H1 (cell line): ENCODE measurements around the gene PTRH1. TPM values are rescaled to one million over a fixed set of nuclear protein-coding genes. Genes with fewer than 3 reads are reported as not detected.
A peak's percentile ranks its signal among the peaks of the same experiment; 100 is the strongest.

Experiments used
- CTCF ChIA-PET: fragments of 300-600 bp; sonication (Branson Sonifier 250); formaldehyde crosslinking; loops from one replicate; lab custom pipeline; 2021; ENCODE audit not compliant: partially characterized antibody; lab: Charles Lee
- POLR2A ChIA-PET: fragments of 300-600 bp; sonication (Branson Sonifier 250); formaldehyde crosslinking; loops from one replicate; lab custom pipeline; 2021; ENCODE audit warnings: inconsistent platforms; ENCODE audit not compliant: partially characterized antibody; lab: Charles Lee
- DNase-seq, 2 experiments: peaks; one replicate each; pipeline versions ENCODE4 v3.0.0 to v3.0.0-alpha.2; 2010 to 2022; ENCODE audit warnings: low spot score in 2 of 2, low read depth in 1 of 2, mixed read lengths in 1 of 2
- FAIRE-seq: peaks from 2 replicates; lab custom pipeline; 2011; peaks lifted over from hg19 to GRCh38; lab: Jason Lieb, UNC
- H2AFZ ChIP-seq: 2 replicates; pipeline ENCODE4 v1.8.1; 2012; ENCODE audit warnings: low read length, inconsistent platforms
- H2AK5ac ChIP-seq: 2 replicates; pipeline ENCODE4 v1.6.1; 2013; ENCODE audit warnings: low read depth, low read length
- H2BK120ac ChIP-seq: replicated peaks from 2 replicates; pipeline ENCODE3; 2013; ENCODE audit warnings: low read depth, low read length, inconsistent platforms
- H2BK12ac ChIP-seq: 2 replicates; pipeline ENCODE4 v1.6.1; 2013; ENCODE audit warnings: low read depth, low read length
- H2BK15ac ChIP-seq: 2 replicates; pipeline ENCODE4 v1.6.1; 2013; ENCODE audit warnings: low read length
- H2BK20ac ChIP-seq: 2 replicates; pipeline ENCODE4 v1.6.1; 2013; ENCODE audit warnings: low read length
- H2BK5ac ChIP-seq: 2 replicates; pipeline ENCODE4 v1.6.1; 2013; ENCODE audit warnings: low read depth, low read length
- H3K14ac ChIP-seq: 2 replicates; pipeline ENCODE4 v1.6.1; 2013; ENCODE audit warnings: inconsistent platforms; ENCODE audit not compliant: insufficient read length
- H3K18ac ChIP-seq: 2 replicates; pipeline ENCODE4 v1.6.1; 2013; ENCODE audit warnings: low read length; ENCODE audit errors: extremely low read depth
- H3K23ac ChIP-seq: 2 replicates; pipeline ENCODE4 v1.6.1; 2013; ENCODE audit warnings: inconsistent platforms; ENCODE audit not compliant: insufficient read length
- H3K23me2 ChIP-seq: 2 replicates; pipeline ENCODE4 v1.6.1; 2013; ENCODE audit warnings: low read depth, low read length
- H3K27ac ChIP-seq: 2 replicates; pipeline ENCODE4 v1.6.1; 2011; ENCODE audit warnings: low read depth, low read length, inconsistent platforms
- H3K27me3 ChIP-seq, 4 experiments: replicated peaks in 1 of 4; 1 replicate in 1 of 4; 2 replicates in 3 of 4; pipeline versions ENCODE4 v1.6.1 to v1.8.1; 2011 to 2013; ENCODE audit warnings: low read length in 3 of 4, mild to moderate bottlenecking in 3 of 4, inconsistent platforms in 2 of 4, mixed read lengths in 2 of 4, moderate library complexity in 1 of 4; ENCODE audit not compliant: control insufficient read depth in 3 of 4, insufficient read depth in 3 of 4; ENCODE audit errors: extremely low read depth in 1 of 4
- H3K36me3 ChIP-seq, 4 experiments: 2 replicates each; pipeline versions ENCODE4 v1.6.1 to v1.8.1; 2011 to 2013; ENCODE audit warnings: mild to moderate bottlenecking in 4 of 4, low read length in 3 of 4, moderate library complexity in 2 of 4, control low read depth in 1 of 4, inconsistent platforms in 1 of 4; ENCODE audit not compliant: insufficient read depth in 4 of 4, control insufficient read depth in 2 of 4
- H3K4ac ChIP-seq: replicated peaks from 2 replicates; pipeline ENCODE3; 2013; ENCODE audit warnings: low read length, low read depth, mixed read lengths, inconsistent platforms; ENCODE audit not compliant: insufficient read length
- H3K4me1 ChIP-seq, 4 experiments: replicated peaks in 1 of 4; 1 replicate in 1 of 4; 2 replicates in 3 of 4; pipeline versions ENCODE4 v1.6.1 to v1.8.1; 2011 to 2013; ENCODE audit warnings: low read length in 3 of 4, inconsistent platforms in 2 of 4, mixed read lengths in 1 of 4; ENCODE audit not compliant: insufficient read depth in 4 of 4, control insufficient read depth in 3 of 4
- H3K4me2 ChIP-seq, 2 experiments: 2 replicates each; pipeline versions ENCODE4 v1.6.1 to v1.8.1; 2011 to 2013; ENCODE audit warnings: low read depth in 2 of 2, low read length in 2 of 2, control low read depth in 1 of 2, inconsistent platforms in 1 of 2, mild to moderate bottlenecking in 1 of 2; ENCODE audit not compliant: insufficient read depth in 1 of 2
- H3K4me3 ChIP-seq, 4 experiments: fragments of 200-600, 300-600 bp in 1 of 4; sonication (generic), shearing (Covaris generic), sonication (Bioruptor Twin) in 1 of 4; 2 replicates each; pipeline versions ENCODE4 v1.5.1 to v1.8.1; 2011 to 2016; ENCODE audit warnings: low read length in 4 of 4, low read depth in 3 of 4, control low read depth in 2 of 4, inconsistent platforms in 2 of 4, mild to moderate bottlenecking in 2 of 4, mixed read lengths in 1 of 4, moderate library complexity in 1 of 4; ENCODE audit not compliant: insufficient read depth in 2 of 4; ENCODE audit errors: extremely low read depth in 1 of 4
- H3K56ac ChIP-seq: replicated peaks from 2 replicates; pipeline ENCODE3; 2013; ENCODE audit warnings: low read depth, mild to moderate bottlenecking, mixed read lengths, low read length, inconsistent platforms; ENCODE audit not compliant: insufficient read length
- H3K79me1 ChIP-seq: 2 replicates; pipeline ENCODE4 v1.6.1; 2013; ENCODE audit warnings: low read depth, low read length, control low read depth
- H3K79me2 ChIP-seq, 2 experiments: 2 replicates each; pipeline versions ENCODE4 v1.6.1 to v1.8.1; 2012 to 2013; ENCODE audit warnings: low read length in 2 of 2, mild to moderate bottlenecking in 2 of 2, inconsistent platforms in 1 of 2; ENCODE audit not compliant: insufficient read depth in 2 of 2, control insufficient read depth in 1 of 2
- H3K9ac ChIP-seq, 4 experiments: replicated peaks in 1 of 4; 1 replicate in 1 of 4; 2 replicates in 3 of 4; pipeline versions ENCODE4 v1.6.1 to v1.8.1; 2011 to 2013; ENCODE audit warnings: low read depth in 3 of 4, low read length in 3 of 4, control low read depth in 2 of 4, mild to moderate bottlenecking in 2 of 4, moderate library complexity in 2 of 4, inconsistent platforms in 1 of 4; ENCODE audit errors: extremely low read depth in 1 of 4
- H3K9me3 ChIP-seq, 2 experiments: 2 replicates each; pipeline versions ENCODE4 v1.6.1 to v1.8.1; 2012 to 2013; ENCODE audit warnings: mild to moderate bottlenecking in 2 of 2, moderate library complexity in 2 of 2, control low read depth in 1 of 2, inconsistent platforms in 1 of 2, low read depth in 1 of 2, low read length in 1 of 2, mixed read lengths in 1 of 2; ENCODE audit not compliant: insufficient read depth in 2 of 2
- H4K20me1 ChIP-seq, 2 experiments: replicated peaks in 1 of 2; 2 replicates each; pipeline versions ENCODE3 to v1.8.1; 2011 to 2013; ENCODE audit warnings: inconsistent platforms in 2 of 2, low read length in 2 of 2, mild to moderate bottlenecking in 1 of 2; ENCODE audit not compliant: insufficient read depth in 2 of 2, control insufficient read depth in 1 of 2
- H4K5ac ChIP-seq: 2 replicates; pipeline ENCODE4 v1.6.1; 2013; ENCODE audit warnings: low read length, low read depth, mixed read lengths, inconsistent platforms; ENCODE audit not compliant: insufficient read length
- H4K8ac ChIP-seq: 2 replicates; pipeline ENCODE4 v1.8.0; 2013; ENCODE audit warnings: mild to moderate bottlenecking, moderate library complexity, low read length, inconsistent platforms; ENCODE audit not compliant: insufficient read depth; ENCODE audit errors: extremely low read depth
- H4K91ac ChIP-seq: replicated peaks from 2 replicates; pipeline ENCODE3; 2013; ENCODE audit warnings: low read length, mixed read lengths, inconsistent platforms; ENCODE audit not compliant: insufficient read length
- BCL11A ChIP-seq, 2 experiments: IDR thresholded peaks; one replicate each; pipeline ENCODE4 v1.6.1; 2011; ENCODE audit warnings: low read depth in 2 of 2, low read length in 2 of 2, mild to moderate bottlenecking in 2 of 2
- CBX5 ChIP-seq: fragments of 300-800, 300-1000 bp; sonication (generic); IDR thresholded peaks from 2 replicates; pipeline ENCODE4 v1.7.1; 2016; ENCODE audit warnings: antibody characterized with exemption, low read length, low read depth
- CREB1 ChIP-seq: IDR thresholded peaks from 2 replicates; pipeline ENCODE4 v1.6.1; 2012; ENCODE audit warnings: inconsistent platforms
- HDAC2 ChIP-seq, 2 experiments: fragments of 300-600 bp in 1 of 2; sonication (generic) in 1 of 2; IDR thresholded peaks; 2 replicates each; pipeline ENCODE4 v1.6.1; 2011 to 2012; ENCODE audit warnings: low read depth in 2 of 2, low read length in 2 of 2, mild to moderate bottlenecking in 2 of 2, moderate library complexity in 2 of 2, borderline replicate concordance in 1 of 2, inconsistent platforms in 1 of 2
- HDAC6 ChIP-seq: IDR thresholded peaks from one replicate; pipeline ENCODE4 v1.7.1; 2012; ENCODE audit warnings: low read depth, mild to moderate bottlenecking, inconsistent platforms, low read length, moderate library complexity
- MAX ChIP-seq: IDR thresholded peaks from 2 replicates; pipeline ENCODE4 v1.6.1; 2012; ENCODE audit warnings: inconsistent platforms
- RAD21 ChIP-seq, 2 experiments: IDR thresholded peaks in 1 of 2; conservative IDR thresholded peaks in 1 of 2; 2 replicates each; pipeline ENCODE4 v1.6.1; 2011; ENCODE audit warnings: low read depth in 2 of 2, low read length in 2 of 2, improper control_type of control experiment in 1 of 2, inconsistent platforms in 1 of 2, mild to moderate bottlenecking in 1 of 2, moderate library complexity in 1 of 2
- RBBP5 ChIP-seq: IDR thresholded peaks from 2 replicates; pipeline ENCODE4 v1.7.1; 2012; ENCODE audit warnings: low read depth, mild to moderate bottlenecking, inconsistent platforms, low read length, moderate library complexity, borderline replicate concordance
- SIRT6 ChIP-seq: IDR thresholded peaks from one replicate; pipeline ENCODE4 v1.7.1; 2012; ENCODE audit warnings: low read length, inconsistent platforms
- SRF ChIP-seq: IDR thresholded peaks from 2 replicates; pipeline ENCODE4 v1.6.1; 2011; ENCODE audit warnings: mild to moderate bottlenecking, low read depth, low read length, moderate library complexity
- TAF7 ChIP-seq: optimal IDR thresholded peaks from 2 replicates; pipeline ENCODE3; 2011; ENCODE audit warnings: low read depth, mild to moderate bottlenecking, inconsistent platforms, low read length, moderate library complexity, borderline replicate concordance
- TBP ChIP-seq: IDR thresholded peaks from 2 replicates; pipeline ENCODE4 v1.6.1; 2011; ENCODE audit warnings: low read depth, low read length, improper control_type of control experiment
- WGBS, 2 experiments: shearing (Covaris generic) in 1 of 2; methylation state at CpG; one replicate each; pipeline versions ENCODE4 v1.1.6 to v1.1.7; 2013 to 2015; ENCODE audit warnings: low lambda C conversion rate in 2 of 2, mixed read lengths in 2 of 2, inconsistent platforms in 1 of 2, low coverage in 1 of 2, missing lambda C conversion rate in 1 of 2; ENCODE audit not compliant: insufficient replicate concordance in 2 of 2, insufficient coverage in 1 of 2, insufficient read length in 1 of 2; ENCODE audit errors: extremely low coverage in 1 of 2, missing lambda C conversion rate in 1 of 2; 5-methylcytosine and 5-hydroxymethylcytosine counted together
- polyA plus RNA-seq, 7 experiments: library from polyadenylated mRNA; depleted of rRNA in 3 of 7; stranded (reverse) in 5 of 7; unstranded in 2 of 7; fragments of >200 nt in 5 of 7; fragments of 200-250 nt in 2 of 7; gene quantifications; 1 replicate in 5 of 7; 2 replicates in 1 of 7; 4 replicates in 1 of 7; pipeline versions ENCODE4 v1.2.1 to v1.2.3, GENCODE V29; 2011 to 2013; ENCODE audit warnings: missing spikeins in 2 of 7, mixed read lengths in 2 of 7
- total RNA-seq: library from RNA; stranded (reverse); fragmentation: NEBNext Ultra II Directional; extraction: Animal tissue kit (Norgen Biotek cat#: 25700); gene quantifications from 2 replicates; pipeline ENCODE4 v1.2.1, GENCODE V29; 2021

The PTRH1 gene
- total and polyA plus RNA-seq, 2 of the 8 experiments (the other 6 are each of a cell fraction or from before 2014, with no cell fraction given): 11.1 to 19.8 TPM

- peak overlapping the region; percentile 76 for H3K18ac ChIP-seq
- H3K9ac ChIP-seq: peak overlapping the region in 1 of 4 experiments; percentile 9; a peak in 1 of 7 replicates
- peak overlapping the region; percentile 46; the same call in 1 of the 2 replicates for H2BK5ac ChIP-seq
- no peak overlapping the region for H2AK5ac ChIP-seq
- H3K27ac ChIP-seq: no peak overlapping the region
- FAIRE-seq (peak; percentile 28), DNase-seq (no peak)
- H3K9me3 ChIP-seq: no peaks in the 10 kb centered on the region
- H3K4ac ChIP-seq: no peak overlapping the region
- H4K8ac ChIP-seq: peak overlapping the region; percentile 83; the same call in 1 of the 2 replicates
- peak overlapping the region; percentile 93 for H4K91ac ChIP-seq
- H3K4me1 ChIP-seq: peaks cover 3 to 11% (median 6%) of the 10 kb centered on the region in 4 experiments; a peak in 6 of 7 replicates
- 0 out of 2 replicates have a peak, but pooled peaks cover 2% of the 10 kb centered on the region for H3K23me2 ChIP-seq
- ChIA-PET CTCF (interaction anchor here (0.6 to 4.1 kb wide), 73 partner anchors 8 to 234 kb away, joined by 3 to 34 read pairs (median 4); partner anchors contain the start of genes CDK9, CFAP157, PTRH1 and ST6GALNAC4), POLR2A (interaction anchor here (0.6 to 2.7 kb wide), 17 partner anchors 9 to 460 kb away, joined by 3 to 11 read pairs (median 3); partner anchors contain the start of genes CFAP157, LRSAM1 and RPL12)
- H2BK120ac ChIP-seq: no peak overlapping the region
- H3K27me3 ChIP-seq: no peaks in the 10 kb centered on the region
- 64% methylated on average over 21 of the region's 22 CpGs; no CpG with 5 or more reads in 1 of the 2 experiments for WGBS, 2 experiments
- peak overlapping the region; percentile 14 for H3K56ac ChIP-seq
- H4K20me1 ChIP-seq: peaks cover 0 to 2% of the 10 kb centered on the region in 2 experiments
- H2BK20ac ChIP-seq: 0 out of 2 replicates have a peak overlapping the region, but pooled peaks have one; percentile 29
- H3K23ac ChIP-seq: no peak overlapping the region
- H3K4me2 ChIP-seq: peak overlapping the region; percentile 26 to 77
- H3K14ac ChIP-seq: no peak overlapping the region
- peak overlapping the region; percentile 98 for H2AFZ ChIP-seq
- peak overlapping the region; percentile 13 to 78 (median 67) for H3K4me3 ChIP-seq
- H3K36me3 ChIP-seq: no peaks in the 10 kb centered on the region
- peak overlapping the region; percentile 39; the same call in 1 of the 2 replicates for H2BK12ac ChIP-seq
- peak overlapping the region; percentile 41 for H4K5ac ChIP-seq
- no peaks in the 10 kb centered on the region for H3K79me2 ChIP-seq
- peak overlapping the region; percentile 37 for H2BK15ac ChIP-seq
- no peaks in the 10 kb centered on the region for H3K79me1 ChIP-seq
- TF ChIP-seq CREB1: 0 out of 2 replicates have a peak, but pooled peaks have one; percentile 15
- no peak for TF ChIP-seq HDAC2 (IDR thresholded peaks at IDR 0.05; ENCODE audit: borderline replicate concordance in 1 of 2, low read depth in 2 of 2, low read length in 2 of 2)
- TF ChIP-seq TBP: no peak
- peak in 1 of 2 experiments; percentile 93; a peak in 2 of 4 replicates for TF ChIP-seq RAD21 (IDR thresholded peaks at IDR 0.05 in 1 of 2, conservative IDR thresholded peaks at IDR 0.05 in 1 of 2; ENCODE audit: low read depth in 2 of 2, low read length in 2 of 2)
- TF ChIP-seq TAF7: no peak
- no peak for TF ChIP-seq BCL11A (IDR thresholded peaks at IDR 0.05; ENCODE audit: low read depth in 2 of 2, low read length in 2 of 2)
- no peak for TF ChIP-seq CBX5
- no peak for TF ChIP-seq SIRT6
- no peak for TF ChIP-seq SRF
- no peak for TF ChIP-seq RBBP5
- TF ChIP-seq MAX: peak; percentile 83
- no peak for TF ChIP-seq HDAC6
Measured at GRCh38 chr9:127734247-127734746, 18.8 kb upstream of the PTRH1 start.
